Stomach (tissue), 9 donors: Measurements from ENCODE around the gene MAST4. TPM values are rescaled to one million over a fixed set of nuclear protein-coding genes. Genes with fewer than 3 reads are reported as not detected.

Source experiments
- DNase-seq, 2 donors: peaks; one replicate each; pipeline versions ENCODE4 v3.0.0 to v3.0.0-alpha.2; 2013 to 2019
- H3K27ac ChIP-seq, 5 donors: fragments of 200-600 bp in 4 of 5; sonication (generic) in 4 of 5; one replicate each; pipeline ENCODE4 v1.5.1; 2013 to 2019; ENCODE audit warnings: mild to moderate bottlenecking in 1 of 5, moderate library complexity in 1 of 5
- H3K27me3 ChIP-seq, 3 donors: fragments of 200-600 bp; sonication (generic); one replicate each; pipeline ENCODE4 v1.5.1; 2017 to 2019; ENCODE audit warnings: mixed run types in 1 of 3
- H3K36me3 ChIP-seq, 4 donors: fragments of 200-600 bp; sonication (generic); 1 replicate in 3 of 4; 2 replicates in 1 of 4; pipeline ENCODE4 v1.5.1; 2016 to 2019
- H3K4me1 ChIP-seq, 4 donors: fragments of 200-600 bp; sonication (generic); one replicate each; pipeline ENCODE4 v1.5.1; 2016 to 2019
- H3K4me3 ChIP-seq, 4 donors: fragments of 200-600 bp; sonication (generic) in 3 of 4; one replicate each; pipeline ENCODE4 v1.5.1; 2016 to 2019; ENCODE audit warnings: mild to moderate bottlenecking in 1 of 4
- H3K9me3 ChIP-seq, 4 donors: fragments of 200-600 bp; sonication (generic); one replicate each; pipeline ENCODE4 v1.5.1; 2016 to 2019
- CTCF ChIP-seq, 7 experiments: fragments of 450-650 bp in 4 of 7; fragments of 200-600 bp in 3 of 7; sonication (generic) in 3 of 7; IDR thresholded peaks; one replicate each; pipeline ENCODE4 v1.5.1; 2016 to 2019; ENCODE audit warnings: antibody characterized with exemption in 7 of 7, control low read depth in 2 of 7, mild to moderate bottlenecking in 1 of 7
- EP300 ChIP-seq: sonication (generic); formaldehyde crosslinking; IDR thresholded peaks from one replicate; pipeline ENCODE4 v1.6.1; 2017; ENCODE audit warnings: antibody characterized with exemption
- POLR2A ChIP-seq, 4 donors: fragments of 450-650 bp; IDR thresholded peaks; one replicate each; pipeline ENCODE4 v1.6.1; 2016; ENCODE audit warnings: antibody characterized with exemption in 4 of 4, control low read depth in 2 of 4, mild to moderate bottlenecking in 1 of 4, moderate library complexity in 1 of 4
- POLR2AphosphoS5 ChIP-seq, 3 donors: sonication (generic); formaldehyde crosslinking; IDR thresholded peaks; one replicate each; pipeline ENCODE4 v1.6.1; 2016; ENCODE audit warnings: antibody characterized with exemption in 3 of 3
- WGBS, 5 donors: extraction: QIAGEN DNeasy Blood & Tissue Kit in 3 of 5; methylation state at CpG; one replicate each; pipeline versions ENCODE4 v1.1.5 to v1.1.7; 2013 to 2018; 5-methylcytosine and 5-hydroxymethylcytosine counted together
- intact Hi-C: fragments of 100-400 bp; cut with DNase I; formaldehyde crosslinking; loops from one replicate; pipeline ENCODE4 v1.15.1; 2023; ENCODE audit warnings: low total_unique reads
- polyA plus RNA-seq, 3 donors: library from polyadenylated mRNA; stranded (reverse); fragments of 200-250 nt; gene quantifications; one replicate each; pipeline ENCODE4 v1.2.3, GENCODE V29; 2013
- total RNA-seq, 5 donors: library from RNA; depleted of rRNA; stranded (reverse); fragments of >200 nt; gene quantifications; one replicate each; pipeline versions ENCODE4 v1.1.0 to v1.2.3, GENCODE V29; 2014 to 2016
- donor health status: healthy with polysubstance abuse.
- donor health status: Bipolar disorder and iron deficiency.
- donor health status: healthy.

MAST4 gene
- total and polyA plus RNA-seq, 8 donors: 1.5 to 52.5 (median 32.1) TPM

- Histone ChIP-seq H3K4me1 (peaks cover 0 to 23% (median 12%) of the 10 kb centered on the region in 4 donors), H3K36me3 (peaks cover 0 to 3% (median 0%) of the 10 kb centered on the region in 4 donors), H3K27ac (no peak overlapping the region), H3K9me3 (no peaks in the 10 kb centered on the region), H3K4me3 (no peak overlapping the region), H3K27me3 (no peaks in the 10 kb centered on the region)
- 77 to 87% (median 84%) methylated on average over 4 of the region's 4 CpGs for WGBS, 5 donors
- TF ChIP-seq EP300 (no peak), POLR2A (IDR thresholded peaks at IDR 0.05) (no peak), CTCF (IDR thresholded peaks at IDR 0.05) (no peak), POLR2AphosphoS5 (IDR thresholded peaks at IDR 0.05) (no peak)
- DNase-seq: no peak
- intact Hi-C loops: no loop called here
Observed at GRCh38 chr5:67065237-67065636, 469.0 kb downstream of the MAST4 start.

- peaks cover 0 to 18% (median 10%) of the 10 kb centered on the region in 4 donors for H3K4me1 ChIP-seq
- intact Hi-C loops: no loop called here
- no peak overlapping the region for H3K4me3 ChIP-seq
- DNase-seq: no peak
- H3K27ac ChIP-seq: no peak overlapping the region
- peaks cover 0 to 3% (median 0%) of the 10 kb centered on the region in 4 donors for H3K36me3 ChIP-seq
- no peaks in the 10 kb centered on the region for H3K27me3 ChIP-seq
- WGBS, 5 donors: 86 to 97% (median 93%) methylated on average over 1 of the region's 1 CpG
- H3K9me3 ChIP-seq: no peaks in the 10 kb centered on the region
- TF ChIP-seq CTCF (IDR thresholded peaks at IDR 0.05) (no peak), POLR2AphosphoS5 (IDR thresholded peaks at IDR 0.05) (no peak), POLR2A (IDR thresholded peaks at IDR 0.05) (no peak), EP300 (no peak)
Observed at GRCh38 chr5:67065696-67066095, 469.5 kb downstream of the MAST4 start.

- WGBS, 5 donors: 28 to 53% (median 38%) methylated on average over 1 of the region's 1 CpG
- DNase-seq: peak in 1 of 2 donors; percentile 55
- intact Hi-C loops: no loop called here
- H3K4me3 ChIP-seq: no peak overlapping the region
- H3K27me3 ChIP-seq: no peaks in the 10 kb centered on the region
- H3K36me3 ChIP-seq: peaks cover 0 to 3% (median 0%) of the 10 kb centered on the region in 4 donors
- H3K27ac ChIP-seq: no peak overlapping the region
- H3K4me1 ChIP-seq: peaks cover 0 to 7% (median 4%) of the 10 kb centered on the region in 4 donors
- TF ChIP-seq POLR2A (IDR thresholded peaks at IDR 0.05) (no peak), CTCF (IDR thresholded peaks at IDR 0.05) (no peak), POLR2AphosphoS5 (IDR thresholded peaks at IDR 0.05) (no peak), EP300 (no peak)
- no peaks in the 10 kb centered on the region for H3K9me3 ChIP-seq
Observed at GRCh38 chr5:67066815-67067214, 470.6 kb downstream of the MAST4 start.

GRCh38 chr5:67073045-67073680 is 477.0 kb downstream of the MAST4 start:
- H3K27me3 ChIP-seq: no peaks in the 10 kb centered on the region
- H3K9me3 ChIP-seq: no peaks in the 10 kb centered on the region
- no peak for DNase-seq
- no peak overlapping the region for H3K27ac ChIP-seq
- H3K4me3 ChIP-seq: no peak overlapping the region
- intact Hi-C loops: no loop called here
- TF ChIP-seq EP300 (no peak), POLR2AphosphoS5 (IDR thresholded peaks at IDR 0.05) (no peak), CTCF (IDR thresholded peaks at IDR 0.05) (no peak), POLR2A (IDR thresholded peaks at IDR 0.05) (no peak)
- no peaks in the 10 kb centered on the region for H3K36me3 ChIP-seq
- H3K4me1 ChIP-seq: peaks cover 0 to 3% (median 0%) of the 10 kb centered on the region in 4 donors
- WGBS, 5 donors: 81 to 91% (median 88%) methylated on average over 3 of the region's 3 CpGs
